ENCODE results near the gene FADS1. TPM values are rescaled to one million over a fixed set of nuclear protein-coding genes. Genes with fewer than 3 reads are reported as not detected.

Gene FADS1
- total and polyA plus RNA-seq, 2 experiments from 2014 or later: 74.9 to 119 TPM

DNA sequence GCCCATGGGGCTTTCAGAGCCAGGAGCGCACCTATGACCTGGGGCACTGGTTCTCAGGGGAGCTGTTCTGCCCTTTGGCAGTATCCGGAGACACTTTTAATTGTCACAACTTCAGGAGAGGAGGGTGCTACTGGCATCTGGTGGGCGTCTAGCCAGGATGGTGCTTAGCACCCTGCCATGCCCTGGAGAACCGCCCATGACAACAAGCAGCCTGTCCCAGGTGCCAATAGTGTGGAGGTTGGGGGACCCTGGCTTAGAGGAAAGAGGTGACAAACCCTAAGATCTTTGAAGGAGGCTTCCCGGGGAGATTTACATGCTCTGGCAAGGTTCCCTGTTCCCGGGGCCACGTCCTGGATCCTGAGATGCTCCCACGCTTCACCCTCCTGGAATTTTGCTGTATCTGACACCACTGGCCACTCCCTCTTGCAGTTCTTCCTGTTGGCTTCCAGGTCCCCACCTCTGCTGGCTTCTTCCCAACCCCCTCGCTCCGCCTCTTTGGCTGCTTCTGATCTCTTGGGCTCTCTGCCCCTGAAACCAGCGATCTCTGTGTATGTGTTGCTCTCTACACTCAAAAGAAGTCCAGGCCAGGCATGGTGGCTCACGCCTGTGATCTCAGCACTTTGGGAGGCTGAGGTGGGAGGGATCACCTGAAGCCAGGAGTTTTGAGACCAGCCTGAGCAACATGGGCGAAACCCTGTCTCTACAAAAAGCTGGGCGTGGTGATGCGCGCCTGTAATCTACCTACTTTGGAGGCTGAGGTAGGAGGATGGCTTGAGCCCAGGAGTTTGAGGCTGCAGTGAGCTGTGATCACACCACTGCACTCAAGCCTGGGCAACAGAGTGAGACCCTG lies 43.5 kb upstream of the FADS1 start (continued):
- TF ChIP-seq, protein P1, sequence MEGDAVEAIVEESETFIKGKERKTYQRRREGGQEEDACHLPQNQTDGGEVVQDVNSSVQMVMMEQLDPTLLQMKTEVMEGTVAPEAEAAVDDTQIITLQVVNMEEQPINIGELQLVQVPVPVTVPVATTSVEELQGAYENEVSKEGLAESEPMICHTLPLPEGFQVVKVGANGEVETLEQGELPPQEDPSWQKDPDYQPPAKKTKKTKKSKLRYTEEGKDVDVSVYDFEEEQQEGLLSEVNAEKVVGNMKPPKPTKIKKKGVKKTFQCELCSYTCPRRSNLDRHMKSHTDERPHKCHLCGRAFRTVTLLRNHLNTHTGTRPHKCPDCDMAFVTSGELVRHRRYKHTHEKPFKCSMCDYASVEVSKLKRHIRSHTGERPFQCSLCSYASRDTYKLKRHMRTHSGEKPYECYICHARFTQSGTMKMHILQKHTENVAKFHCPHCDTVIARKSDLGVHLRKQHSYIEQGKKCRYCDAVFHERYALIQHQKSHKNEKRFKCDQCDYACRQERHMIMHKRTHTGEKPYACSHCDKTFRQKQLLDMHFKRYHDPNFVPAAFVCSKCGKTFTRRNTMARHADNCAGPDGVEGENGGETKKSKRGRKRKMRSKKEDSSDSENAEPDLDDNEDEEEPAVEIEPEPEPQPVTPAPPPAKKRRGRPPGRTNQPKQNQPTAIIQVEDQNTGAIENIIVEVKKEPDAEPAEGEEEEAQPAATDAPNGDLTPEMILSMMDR (conservative IDR thresholded peaks at IDR 0.05; ENCODE audit: low read depth in 2 of 2): no peak
- TF ChIP-seq NANOG (IDR thresholded peaks at IDR 0.05; ENCODE audit: borderline replicate concordance) (no peak), JUNB (IDR thresholded peaks at IDR 0.05; ENCODE audit: unreplicated experiment) (no peak)

- no peaks in the 10 kb centered on the region for H3K9me2 ChIP-seq (ENCODE audit: insufficient read depth)
- H3K9me3 Mint-ChIP-seq: no peaks in the 10 kb centered on the region
- H3K36me3 Mint-ChIP-seq (ENCODE audit: low read depth): peaks cover 84% of the 10 kb centered on the region
- peaks cover 8% of the 10 kb centered on the region; the same call in 1 of the 2 replicates for H3K79me2 ChIP-seq (replicated peaks; ENCODE audit: insufficient read depth)
- H3K4me1 Mint-ChIP-seq: no peaks in the 10 kb centered on the region
- H4K20me1 ChIP-seq (replicated peaks; ENCODE audit: insufficient read depth): peaks cover 17% of the 10 kb centered on the region
- H3K36me3 ChIP-seq (ENCODE audit: insufficient read depth): peaks cover 56% of the 10 kb centered on the region
- ATAC-seq: no peak
- no peak for DNase-seq (ENCODE audit: low spot score)
- H3K4me2 ChIP-seq: no peak overlapping the region
- peaks cover 4% of the 10 kb centered on the region for H3K27me3 Mint-ChIP-seq (ENCODE audit: insufficient read depth, low read depth, poor library complexity)
- H3K4me3 ChIP-seq: no peak overlapping the region
- H3K27ac Mint-ChIP-seq: peak overlapping the region; percentile 35; the same call in 1 of the 2 replicates
- H3K27me3 ChIP-seq (ENCODE audit: insufficient read depth): no peaks in the 10 kb centered on the region
- no peaks in the 10 kb centered on the region for H3K4me1 ChIP-seq (ENCODE audit: insufficient read depth)
- no peak overlapping the region for H3K4me3 Mint-ChIP-seq
- H3K27ac ChIP-seq (ENCODE audit: low read depth): no peak overlapping the region
- H2AFZ ChIP-seq: no peak overlapping the region
- peaks cover 15% of the 10 kb centered on the region; the same call in 1 of the 2 replicates for H3F3A ChIP-seq (replicated peaks; ENCODE audit: low read depth)
- TF ChIP-seq ZNF462 (CRISPR knock-in tag; IDR thresholded peaks at IDR 0.05) (no peak), ETS1 (IDR thresholded peaks at IDR 0.05) (no peak), ZNF331 (CRISPR knock-in tag; IDR thresholded peaks at IDR 0.05; ENCODE audit: low read depth) (no peak), REST (IDR thresholded peaks at IDR 0.05; ENCODE audit: unreplicated experiment) (no peak), JUNB (IDR thresholded peaks at IDR 0.05; ENCODE audit: unreplicated experiment) (no peak)
Measured at GRCh38 chr11:61855939-61856680, 39.3 kb upstream of the FADS1 start.
